Stimulated activated CD4-positive, alpha-beta T cell treated with anti-CD3 and anti-CD28 coated beads, TNF-alpha, amount 100 ng/mL, for 4 hours (primary cell): ENCODE data around the gene METTL16.
"Not testable (repeated sequence)": the region's sequence is repeated elsewhere in the genome, so short reads cannot be mapped to it uniquely, and the experiment has no call there.

Experiments used
- DNase-seq, 3 experiments: peaks; one replicate each; pipeline ENCODE4 v3.0.0-alpha.2; 2020; ENCODE audit warnings: low read depth in 3 of 3

METTL16 gene

DNA sequence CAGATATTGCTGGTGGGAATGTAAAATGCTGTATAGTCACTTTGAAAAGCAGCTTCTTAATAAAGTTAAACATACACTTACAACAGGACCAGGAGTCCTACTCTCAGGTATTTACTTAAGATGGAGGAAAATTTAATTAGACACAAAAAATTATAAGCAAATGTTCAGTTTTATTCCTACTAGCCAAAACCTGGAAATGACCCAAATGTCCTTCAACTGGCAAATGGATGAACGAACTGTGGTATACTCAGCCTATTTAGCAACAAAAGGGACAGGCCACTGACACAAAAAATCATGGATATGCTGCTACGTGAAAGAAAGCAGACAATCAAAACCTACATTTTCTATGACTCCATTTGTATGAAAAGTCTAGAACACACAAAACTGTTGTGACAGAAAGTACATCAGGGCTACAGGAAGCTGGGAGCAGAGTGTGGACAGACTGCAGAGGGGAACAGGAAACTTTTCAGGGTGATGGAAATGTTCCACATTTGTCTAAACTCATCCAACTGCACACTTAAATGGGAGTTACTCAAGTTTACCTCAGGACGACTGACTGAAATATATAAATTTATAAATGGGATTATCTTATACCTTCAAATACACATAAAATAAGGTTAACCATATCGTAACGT, 61.6 kb downstream of the METTL16 start:
- DNase-seq: no peak

DNA sequence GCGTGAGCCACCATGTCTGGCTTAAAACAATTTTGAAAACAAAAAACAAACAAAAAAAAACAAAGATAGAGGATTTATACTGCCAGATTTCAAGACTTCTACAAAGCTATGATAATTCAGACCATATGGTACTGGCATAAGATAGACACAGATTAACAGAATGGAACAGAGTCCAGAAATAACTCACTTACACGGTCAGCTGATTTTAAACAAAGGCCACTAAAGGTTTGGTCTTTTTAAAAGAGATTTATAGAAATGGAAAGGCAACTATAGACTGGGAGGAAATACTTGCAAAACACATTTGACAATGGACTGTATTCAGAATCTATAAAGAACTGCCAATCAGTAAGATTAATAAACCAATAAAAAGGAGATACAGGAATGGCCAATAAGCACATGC, 62.2 kb downstream of the METTL16 start:
- no peak for DNase-seq

DNA sequence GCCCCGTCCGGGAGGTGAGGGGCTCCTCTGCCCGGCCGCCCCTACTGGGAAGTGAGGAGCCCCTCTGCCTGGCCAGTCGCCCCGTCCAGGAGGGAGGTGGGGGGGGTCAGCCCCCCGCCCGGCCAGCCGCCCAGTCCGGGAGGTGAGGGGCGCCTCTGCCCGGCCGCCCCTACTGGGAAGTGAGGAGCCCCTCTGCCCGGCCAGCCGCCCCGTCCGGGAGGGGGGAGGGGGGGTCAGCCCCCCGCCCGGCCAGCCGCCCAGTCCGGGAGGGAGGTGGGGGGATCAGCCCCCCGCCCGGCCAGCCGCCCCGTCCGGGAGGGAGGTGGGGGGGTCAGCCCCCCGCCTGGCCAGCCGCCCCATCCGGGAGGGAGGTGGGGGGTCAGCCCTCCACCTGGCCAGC, 64.2 kb downstream of the METTL16 start:
- DNase-seq: not testable (repeated sequence)

DNA sequence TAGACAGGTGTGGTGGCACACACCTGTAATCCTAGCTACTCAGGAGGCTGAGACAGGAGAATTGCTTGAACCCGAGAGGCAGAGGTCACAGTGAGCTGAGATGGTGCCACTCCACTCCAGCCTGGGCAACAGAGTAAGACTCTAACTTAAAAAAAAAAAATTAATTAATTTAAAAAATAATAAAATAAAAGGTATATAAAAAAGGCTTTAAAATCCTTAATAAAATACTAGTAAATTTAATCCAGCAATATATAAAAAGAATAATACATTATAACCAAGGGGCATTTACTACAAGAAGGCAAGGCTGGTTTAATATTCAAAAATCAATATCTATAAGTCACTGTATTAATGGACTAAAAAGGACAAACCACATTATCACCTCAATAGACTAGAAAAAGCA, 66.0 kb downstream of the METTL16 start:
- no peak for DNase-seq

DNA sequence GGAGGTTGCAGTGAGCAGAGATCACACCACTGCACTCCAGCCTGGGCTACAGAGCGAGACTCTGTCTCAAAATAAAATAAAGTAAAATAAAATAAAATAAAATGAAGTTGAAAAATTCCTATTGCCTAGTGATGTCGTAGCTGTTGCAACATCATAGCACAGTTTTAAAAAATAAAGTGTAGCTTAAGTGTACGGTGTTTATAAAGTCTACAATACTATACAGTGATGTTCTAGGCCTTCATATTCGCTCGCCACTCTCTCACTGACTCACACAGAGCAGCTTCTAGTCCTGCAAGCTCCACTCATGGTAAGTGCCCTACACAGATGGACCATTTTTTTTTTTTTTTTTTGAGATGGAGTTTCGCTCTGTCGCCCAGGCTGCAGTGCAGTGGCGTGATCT, 67.3 kb downstream of the METTL16 start:
- DNase-seq: no peak

DNA sequence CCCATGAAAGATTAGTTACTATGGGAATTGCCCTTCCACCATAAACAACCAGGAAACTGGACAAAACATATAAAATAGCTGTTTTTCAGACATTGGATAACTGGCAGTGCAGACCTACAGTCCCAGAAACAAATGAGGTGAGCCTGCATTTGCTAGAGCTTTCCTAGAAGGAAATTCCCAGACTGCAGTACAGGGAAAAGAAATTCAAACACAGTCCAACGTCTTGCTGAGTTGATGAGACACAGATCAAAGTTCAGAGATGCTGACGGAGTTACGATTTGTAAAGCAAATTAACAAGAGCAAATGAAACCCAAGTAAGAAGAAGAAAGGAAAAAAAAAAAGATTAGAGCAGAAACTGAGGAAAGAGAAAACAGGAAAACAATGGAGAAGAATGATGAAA, 69.5 kb downstream of the METTL16 start:
- DNase-seq: no peak

DNA sequence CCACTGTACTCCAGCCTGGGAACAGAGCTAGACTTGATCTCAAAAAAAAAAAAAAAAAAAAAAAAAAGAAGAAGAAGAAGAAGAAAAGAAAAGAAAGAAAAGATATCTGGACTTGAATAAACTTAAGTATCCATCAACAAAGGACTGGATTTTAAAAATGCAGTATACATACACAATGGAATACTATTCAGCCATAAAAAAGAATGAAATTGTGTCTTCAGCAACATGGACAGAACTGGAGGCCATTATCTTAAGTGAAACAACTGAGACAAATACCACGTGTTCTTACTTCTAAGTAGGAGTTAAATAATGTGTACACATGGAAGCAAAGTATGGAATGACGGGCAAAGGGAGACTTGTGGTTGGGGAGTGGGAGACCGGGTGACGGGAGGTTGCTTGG, 70.8 kb downstream of the METTL16 start:
- DNase-seq: no peak

DNA sequence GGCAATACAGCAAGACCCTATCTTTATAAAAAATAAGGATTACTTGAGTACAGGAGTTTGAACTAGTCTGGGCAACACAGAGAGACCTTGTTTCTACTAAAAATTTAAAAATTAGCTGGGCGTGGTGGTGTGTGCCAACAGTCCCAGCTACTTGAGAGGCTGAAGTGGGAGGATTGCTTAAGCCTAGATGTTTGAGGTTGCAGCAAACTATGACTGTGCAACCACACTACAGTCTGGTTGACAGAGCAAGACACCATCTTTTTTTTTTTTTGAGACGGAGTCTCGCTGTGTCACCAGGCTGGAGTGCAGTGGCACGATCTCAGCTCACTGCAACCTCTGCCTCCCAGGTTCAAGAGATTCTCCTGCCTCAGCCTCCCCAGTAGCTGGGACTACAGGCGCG, 71.7 kb downstream of the METTL16 start:
- DNase-seq: not testable (repeated sequence)

DNA sequence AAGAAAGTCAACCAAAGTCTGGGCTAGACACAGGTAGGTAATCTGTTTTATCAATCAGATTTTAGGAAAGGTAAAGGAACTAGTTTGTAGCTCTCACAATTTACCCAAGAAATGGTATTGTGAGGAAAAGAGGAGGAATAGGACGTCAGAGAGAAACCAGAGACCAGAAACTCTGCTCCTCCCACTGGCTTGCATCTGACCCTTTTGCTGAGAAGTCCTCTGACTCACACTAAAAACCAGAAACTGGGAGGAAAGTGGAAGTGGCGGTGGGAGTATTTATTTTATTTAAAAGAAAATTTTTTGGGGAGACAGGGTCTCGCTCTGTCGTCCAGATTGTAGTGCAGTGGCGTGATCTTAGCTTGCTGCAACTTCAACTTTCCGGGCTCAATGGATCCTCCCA, 72.9 kb downstream of the METTL16 start:
- no peak for DNase-seq

DNA sequence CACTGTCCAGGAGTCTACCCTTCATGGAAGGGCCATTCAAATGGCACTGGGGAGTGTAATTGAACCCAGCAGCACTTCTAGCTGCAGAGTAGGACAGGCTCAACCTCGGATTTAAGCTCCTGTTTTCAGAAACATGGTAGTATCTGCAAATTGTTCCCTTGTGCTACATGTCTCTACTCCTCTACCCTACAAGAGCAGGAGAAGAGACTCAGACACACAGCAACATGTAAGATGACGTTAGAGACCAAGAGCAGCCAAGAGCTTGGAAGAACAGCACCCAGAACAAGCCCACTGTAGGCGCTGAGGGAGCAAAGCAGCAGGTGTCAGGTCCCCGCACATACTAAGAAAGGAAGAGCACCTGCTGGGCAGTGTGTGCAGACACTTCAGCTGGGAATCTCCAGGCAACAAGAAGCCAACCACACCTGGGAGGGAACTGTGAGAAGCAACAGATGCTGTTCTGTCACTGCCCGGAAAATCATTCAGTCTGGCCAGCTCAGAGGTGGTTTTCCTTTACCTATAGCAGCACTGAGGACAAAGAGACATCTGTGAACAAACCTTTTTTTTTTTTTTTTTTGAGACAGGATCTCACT, 75.3 kb downstream of the METTL16 start:
- DNase-seq: no peak

DNA sequence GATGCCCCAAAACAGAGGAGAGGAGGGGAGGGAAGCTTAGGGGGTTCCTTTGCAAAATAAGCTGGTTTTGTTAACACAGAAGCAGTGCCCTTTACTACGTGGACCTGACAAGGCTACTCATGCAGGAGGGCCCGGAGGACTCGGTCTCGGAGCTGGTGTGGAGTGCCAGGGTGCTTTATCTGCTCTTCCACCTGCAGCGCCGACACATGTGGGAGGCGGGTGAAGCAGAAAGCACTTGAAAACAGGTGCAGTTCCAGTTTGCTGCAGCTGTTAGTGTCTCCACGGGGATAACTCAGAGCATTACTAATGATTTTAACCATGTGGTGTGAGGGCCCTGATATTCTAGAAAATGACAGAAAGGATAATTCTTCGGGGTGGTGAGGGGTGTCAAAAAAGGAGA, 75.8 kb downstream of the METTL16 start:
- DNase-seq: no peak

DNA sequence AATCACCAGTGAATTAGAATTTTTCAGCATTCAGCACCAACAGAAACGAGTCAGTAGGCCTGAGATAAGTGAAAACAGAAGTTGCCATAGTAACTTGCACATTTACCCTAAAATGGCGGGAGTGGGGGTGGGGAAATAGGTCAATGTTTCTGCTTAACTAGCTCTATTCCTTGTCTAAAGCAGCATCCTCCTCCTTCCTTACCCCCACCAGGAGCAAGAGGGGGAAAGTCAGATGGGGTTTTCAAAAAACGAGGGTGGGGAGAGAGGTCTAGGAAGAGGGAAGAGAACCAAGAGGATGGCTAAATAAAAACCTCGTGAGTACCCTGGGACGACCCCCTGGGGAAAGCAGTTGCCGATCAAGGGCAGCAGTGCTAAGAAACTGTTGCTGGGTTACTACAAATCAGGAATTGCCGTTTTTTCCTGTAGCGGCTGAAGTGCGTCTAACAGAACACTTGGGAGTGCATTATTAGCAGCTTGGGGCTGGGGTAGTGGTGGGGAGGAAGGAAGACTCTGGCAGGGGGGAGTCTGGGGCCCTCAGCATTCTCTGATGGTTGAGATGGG, 76.4 kb downstream of the METTL16 start:
- no peak for DNase-seq

DNA sequence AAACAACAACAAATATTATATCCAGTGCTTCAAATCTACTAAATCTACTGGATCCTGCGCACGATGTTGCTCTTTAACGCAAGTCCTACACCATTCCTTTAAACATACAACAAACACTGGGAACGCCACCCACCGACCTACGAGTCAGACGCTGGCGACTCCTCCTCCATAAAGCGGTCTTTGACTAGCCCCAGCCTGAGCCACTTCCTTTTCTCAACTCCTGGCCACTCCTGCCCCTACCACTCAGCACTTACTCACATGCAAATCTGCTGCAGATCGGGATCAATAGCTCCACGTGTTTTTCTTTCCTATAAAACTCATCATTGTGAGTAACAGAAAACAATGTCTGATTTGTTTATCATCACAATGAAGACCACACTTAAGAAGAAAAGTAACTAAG, 78.0 kb downstream of the METTL16 start:
- DNase-seq: no peak

DNA sequence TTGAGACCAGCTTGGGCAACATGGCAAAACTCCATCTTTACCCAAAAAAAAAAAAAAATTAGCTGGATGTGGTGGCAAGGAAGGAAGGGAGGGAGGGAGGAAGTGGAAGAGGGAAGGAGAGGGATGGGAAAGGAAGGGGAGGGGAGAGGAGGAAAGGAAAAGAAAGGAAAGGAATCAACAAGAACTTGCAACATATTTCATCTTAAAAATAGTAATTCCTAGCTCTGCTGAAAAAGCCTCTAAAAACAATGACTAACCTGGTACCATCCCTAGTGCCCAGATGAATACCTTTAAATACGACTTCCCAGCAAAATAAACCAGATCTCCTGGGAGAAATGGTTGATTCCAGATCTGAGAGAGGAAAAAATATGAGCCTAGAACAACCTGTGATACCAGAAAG, 83.8 kb downstream of the METTL16 start:
- DNase-seq: no peak

DNA sequence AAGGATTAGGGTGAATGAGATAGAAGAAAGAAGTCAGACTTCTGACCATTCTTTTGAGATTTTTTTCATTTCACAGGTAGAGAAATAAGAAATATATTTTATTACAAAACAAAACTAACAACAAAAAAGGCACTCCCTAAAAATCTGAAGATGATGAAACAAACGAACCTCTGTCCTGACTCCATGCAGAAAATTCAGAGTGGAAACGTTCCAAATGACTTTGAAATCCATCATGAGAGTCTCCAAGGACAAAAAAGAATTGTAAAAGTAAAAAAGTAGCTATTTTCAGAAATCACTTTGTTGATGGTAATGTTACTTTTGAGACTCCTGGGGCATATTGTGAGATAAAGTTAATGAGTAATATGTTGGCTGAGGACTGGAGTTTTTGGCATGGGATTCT, 84.5 kb downstream of the METTL16 start:
- DNase-seq: no peak

DNA sequence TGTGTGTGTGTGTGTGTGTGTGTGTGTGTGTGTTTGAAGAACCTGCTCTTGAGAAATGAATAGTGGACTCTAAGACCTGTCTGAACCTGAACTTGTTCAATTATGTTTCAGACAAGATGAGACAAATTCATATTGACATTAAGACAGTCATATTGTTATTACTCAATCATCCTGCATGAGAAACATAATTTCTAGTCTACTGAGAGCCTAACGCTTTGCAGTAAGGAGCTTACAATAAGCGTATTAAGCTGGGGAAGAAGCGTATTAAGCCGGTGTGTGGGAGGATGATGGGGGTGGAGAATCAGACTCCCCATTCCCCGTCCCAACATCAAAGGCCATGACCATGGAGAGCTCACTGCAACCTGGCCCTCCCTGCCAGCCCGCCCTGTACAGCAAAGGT, 88.4 kb downstream of the METTL16 start:
- DNase-seq: no peak

DNA sequence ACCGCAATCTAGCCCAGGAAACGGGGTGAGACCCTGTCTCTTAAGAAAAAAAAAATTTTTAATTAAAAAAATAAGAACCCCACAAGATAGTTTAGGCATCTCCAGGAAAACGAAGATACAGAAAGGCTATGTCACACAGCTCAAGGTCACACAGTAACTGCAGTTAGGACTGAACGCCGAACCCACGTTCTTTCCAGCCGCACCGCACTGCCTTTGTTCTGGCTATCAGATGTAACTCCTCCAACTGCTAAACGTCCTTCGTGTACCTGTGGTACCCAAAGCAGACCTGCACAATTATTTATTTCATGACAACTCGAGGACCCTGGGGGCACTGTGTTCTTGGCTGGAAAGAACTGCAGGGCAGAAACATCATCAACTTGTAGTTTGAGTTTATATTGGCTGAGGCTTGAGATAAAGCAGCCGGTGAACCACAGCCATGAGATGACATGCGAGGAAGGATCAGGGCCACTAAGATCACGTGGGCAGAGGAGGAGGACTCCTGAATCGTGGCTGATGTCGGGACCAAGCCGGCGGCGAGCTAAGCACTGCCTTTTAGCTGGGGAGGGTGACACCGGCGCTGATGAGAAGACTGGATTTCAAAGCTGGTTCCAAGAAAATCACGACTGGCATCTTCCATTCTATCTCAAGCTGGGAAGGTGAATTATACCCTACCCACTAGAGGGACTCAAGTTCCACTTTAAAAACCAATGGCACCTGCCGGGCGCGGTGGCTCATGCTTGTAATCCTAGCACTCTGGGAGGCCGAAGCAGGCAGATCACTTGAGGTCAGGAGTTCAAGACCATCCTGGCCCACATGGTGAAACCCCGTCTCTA, 90.2 kb downstream of the METTL16 start:
- no peak for DNase-seq

DNA sequence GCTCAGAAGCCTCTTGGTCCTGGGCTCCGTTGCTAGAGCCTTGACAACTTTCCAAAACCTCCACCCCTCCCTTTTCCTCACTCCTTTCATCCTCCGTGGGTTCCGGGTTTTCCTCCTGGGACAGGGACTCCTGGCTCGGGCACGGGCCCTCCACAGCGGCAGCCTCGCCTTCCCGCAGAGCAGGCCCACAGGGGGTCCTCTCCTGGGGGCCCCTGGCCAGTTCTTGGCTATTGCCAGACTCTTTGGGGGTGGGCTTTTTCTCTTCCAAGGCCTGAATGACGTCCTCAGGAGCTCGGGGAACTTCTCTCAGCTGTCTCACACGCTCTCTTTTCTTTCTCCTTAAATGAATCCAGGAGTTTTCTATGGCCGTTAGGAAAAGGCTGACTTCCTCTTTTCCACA, 91.5 kb downstream of the METTL16 start:
- no peak for DNase-seq

DNA sequence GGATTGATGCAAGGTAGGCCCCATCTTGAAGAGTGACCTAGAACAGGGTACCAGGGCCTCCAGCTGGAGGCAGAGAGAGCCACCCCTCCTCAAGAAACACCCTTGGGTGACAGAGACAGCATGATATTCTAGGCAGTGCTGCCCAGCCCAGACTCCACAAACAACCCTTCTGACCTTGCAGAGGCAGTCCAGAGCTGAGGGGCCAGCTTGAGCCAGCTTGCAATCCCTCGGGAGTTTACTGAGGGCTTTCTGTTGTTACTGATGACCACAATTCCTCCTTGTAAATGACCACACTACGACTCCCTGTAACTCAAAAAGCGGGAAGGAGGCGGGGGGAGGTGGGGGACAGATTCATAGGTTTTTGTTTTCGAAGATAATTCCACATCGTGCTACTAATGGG, 92.2 kb downstream of the METTL16 start:
- no peak for DNase-seq

DNA sequence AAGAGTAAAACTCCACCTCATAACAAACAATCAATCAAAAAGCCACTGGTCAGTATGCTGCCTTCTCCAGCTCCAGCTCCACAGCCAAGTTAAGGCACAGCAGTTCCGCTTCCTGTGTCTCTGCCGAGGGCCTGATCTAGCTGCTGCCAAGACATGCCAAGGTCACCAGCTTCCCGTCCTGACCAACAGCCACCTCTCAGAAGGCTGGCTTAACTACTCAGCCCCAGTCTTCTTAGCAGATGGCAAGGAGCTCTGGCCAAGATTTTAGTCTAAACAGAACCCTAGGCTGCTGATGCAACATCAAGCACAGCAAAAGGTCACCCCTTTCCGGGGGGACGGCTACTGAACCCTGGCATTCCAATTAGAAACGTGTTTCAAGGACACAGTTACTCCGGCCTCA, 93.1 kb downstream of the METTL16 start:
- no peak for DNase-seq

DNA sequence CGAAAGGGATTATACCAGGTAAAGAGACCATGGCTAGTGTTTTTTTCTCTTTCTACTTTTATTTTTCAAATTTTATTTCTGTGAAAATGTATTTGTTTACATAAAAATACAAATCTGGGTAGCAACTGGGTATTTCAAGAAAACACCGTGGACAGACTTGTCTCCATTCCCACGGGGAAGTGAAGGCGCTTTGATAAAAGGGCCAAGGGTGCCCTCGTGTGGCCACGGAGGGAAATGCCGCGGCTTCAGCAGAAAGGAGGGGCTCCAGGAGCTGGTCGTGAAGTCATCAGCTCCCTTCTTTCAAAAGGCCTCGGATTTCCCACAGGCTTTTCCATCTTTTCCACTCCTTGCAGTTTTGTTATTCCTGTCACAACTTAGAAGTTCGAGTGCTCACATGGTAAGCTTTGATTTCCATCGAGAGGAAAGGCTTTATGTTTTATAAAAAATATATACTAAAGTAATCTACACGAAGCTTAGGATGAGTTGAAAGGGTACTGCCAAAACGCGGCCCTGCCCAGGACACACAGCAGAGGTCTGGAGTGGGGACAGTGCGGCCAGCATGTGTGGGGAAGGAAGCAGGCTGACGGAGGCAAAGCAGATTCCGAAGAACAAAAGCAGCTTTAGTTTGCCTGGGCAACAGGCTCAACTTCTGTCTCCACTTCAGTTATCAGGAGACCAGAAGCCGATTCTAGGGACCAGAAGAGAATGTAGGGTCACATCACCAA, 95.5 kb downstream of the METTL16 start:
- peak; percentile 76 to 78 (median 76) for DNase-seq

DNA sequence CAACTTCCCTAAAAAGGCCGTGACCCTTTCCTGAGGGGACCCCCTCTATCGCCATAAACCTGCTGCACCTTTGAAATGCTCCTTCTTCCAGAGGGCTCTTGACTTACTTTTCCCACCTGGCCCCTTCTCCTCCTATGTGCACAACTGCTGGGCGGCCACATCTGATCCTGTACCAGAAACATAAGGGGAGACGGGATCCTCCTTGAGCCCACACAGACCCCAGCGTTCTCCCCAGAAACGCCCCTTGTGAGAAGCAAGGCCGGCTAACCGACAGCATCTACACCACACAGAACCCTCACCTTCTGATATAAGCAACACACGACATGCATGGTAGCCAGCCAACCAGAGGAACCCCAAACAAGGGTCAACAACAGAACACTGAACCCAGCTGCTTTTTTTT, 96.6 kb downstream of the METTL16 start:
- no peak for DNase-seq
